ENCODE results near the gene TRERF1.

TRERF1 gene

DNA sequence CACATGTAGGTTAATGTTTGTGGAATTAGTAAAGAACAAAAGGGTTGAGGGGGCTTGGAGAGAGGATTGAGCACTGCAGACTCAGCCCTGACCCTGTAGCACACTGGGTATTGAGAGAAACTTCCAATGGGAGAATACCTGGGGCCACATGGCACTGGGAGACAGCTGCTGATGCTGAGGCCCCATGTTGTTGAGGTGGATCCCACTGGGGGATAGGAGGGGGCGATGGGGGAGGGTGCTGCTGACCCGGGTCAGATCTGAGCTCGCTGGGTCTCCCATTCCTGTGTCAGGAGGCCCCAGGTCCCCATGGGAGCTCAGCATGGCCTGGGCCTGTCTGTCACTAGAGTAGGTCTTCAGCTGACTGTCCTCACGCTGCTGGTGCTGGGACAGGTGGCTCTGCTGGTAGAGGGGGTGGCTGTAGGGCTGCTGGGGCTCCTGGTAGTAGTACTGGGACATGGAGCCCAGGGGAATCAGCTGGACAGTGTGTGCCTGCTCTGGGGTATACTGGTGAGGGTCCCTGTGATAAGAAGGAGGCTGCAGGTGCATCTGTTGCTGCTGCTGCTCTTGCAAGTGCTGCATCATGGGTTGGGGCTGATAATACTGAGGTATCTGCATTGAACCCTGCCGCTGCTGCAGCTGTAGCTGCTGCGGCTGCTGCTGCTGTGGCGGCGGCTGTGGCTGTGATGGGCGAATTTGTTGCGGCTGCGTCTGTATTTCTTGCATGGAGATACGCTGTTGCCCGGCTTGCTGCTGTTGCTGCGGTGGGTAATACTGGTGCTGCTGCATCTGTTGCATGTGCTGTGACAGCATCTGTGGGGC, 183.5 kb downstream of the TRERF1 start:
- H3K4me1 Mint-ChIP-seq (ENCODE audit: low read depth), result peaks cover 8% of the 10 kb centered on the region
- H3K4me3 Mint-ChIP-seq, result no peak overlapping the region
- no peak overlapping the region for H3K27ac Mint-ChIP-seq

DNA sequence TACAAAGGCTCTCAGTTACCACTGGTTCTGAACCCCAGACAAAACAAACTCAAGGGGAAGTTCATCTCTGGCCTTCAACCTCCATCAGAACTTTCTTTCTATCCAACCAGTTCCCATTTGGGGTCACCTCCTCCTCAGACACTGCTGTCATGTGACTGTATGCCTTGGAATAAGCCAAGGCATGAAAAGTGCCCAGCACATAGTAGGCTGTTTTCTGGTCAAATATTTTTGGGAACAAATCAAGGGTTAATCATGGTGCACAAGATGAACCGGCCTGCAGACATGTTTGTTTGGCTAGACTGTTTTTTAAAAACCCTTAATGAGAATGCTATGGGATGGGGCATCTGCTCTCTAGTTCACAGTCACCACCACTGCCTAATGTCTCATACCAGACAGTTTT, 185.2 kb downstream of the TRERF1 start:
- Mint-ChIP-seq H3K36me3 (ENCODE audit: low read depth) (peaks cover 17% of the 10 kb centered on the region), H3K4me1 (ENCODE audit: low read depth) (peaks cover 8% of the 10 kb centered on the region), H3K4me3 (no peak overlapping the region), H3K27me3 (ENCODE audit: low read depth) (no peaks in the 10 kb centered on the region), H3K9me3 (no peaks in the 10 kb centered on the region), H3K27ac (no peak overlapping the region)
- no peak for DNase-seq (ENCODE audit: low spot score)

More for the DNA sequence above, 183.5 kb downstream of the TRERF1 start:
- Mint-ChIP-seq H3K36me3 (ENCODE audit: low read depth) (peaks cover 17% of the 10 kb centered on the region), H3K9me3 (no peaks in the 10 kb centered on the region), H3K27me3 (ENCODE audit: low read depth) (no peaks in the 10 kb centered on the region)
- no peak for DNase-seq (ENCODE audit: low spot score)

DNA sequence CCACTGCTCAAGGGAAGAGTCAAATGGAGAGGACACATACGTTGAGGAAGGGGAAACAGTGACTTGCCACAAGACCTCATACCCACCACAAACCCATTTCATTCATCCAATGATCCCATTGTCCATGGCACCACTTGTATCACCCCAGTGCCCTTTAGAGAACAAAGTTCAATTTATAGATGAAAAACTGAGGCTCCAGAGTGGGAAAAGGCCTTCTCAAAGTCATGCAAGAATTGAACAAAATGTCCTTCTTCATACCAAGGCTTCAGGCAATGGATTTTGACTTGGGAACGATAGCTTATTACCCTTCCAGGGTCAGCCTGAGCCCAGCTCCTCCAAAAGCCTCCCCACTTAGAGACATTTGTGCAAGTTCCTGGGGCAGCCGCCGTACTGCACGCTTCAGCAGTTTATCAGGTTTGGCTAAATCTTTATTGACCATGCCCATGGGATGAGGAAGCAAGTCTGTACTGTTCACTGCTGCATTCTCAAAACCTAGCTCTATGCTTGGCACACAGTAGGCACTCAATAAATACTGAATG, 186.8 kb downstream of the TRERF1 start:
- H3K4me1 Mint-ChIP-seq (ENCODE audit: low read depth), result peaks cover 8% of the 10 kb centered on the region
- no peaks in the 10 kb centered on the region for H3K9me3 Mint-ChIP-seq
- H3K4me3 Mint-ChIP-seq, result no peak overlapping the region
- no peaks in the 10 kb centered on the region for H3K27me3 Mint-ChIP-seq (ENCODE audit: low read depth)
- peaks cover 17% of the 10 kb centered on the region for H3K36me3 Mint-ChIP-seq (ENCODE audit: low read depth)
- H3K27ac Mint-ChIP-seq, result no peak overlapping the region
- DNase-seq (ENCODE audit: low spot score), result no peak

DNA sequence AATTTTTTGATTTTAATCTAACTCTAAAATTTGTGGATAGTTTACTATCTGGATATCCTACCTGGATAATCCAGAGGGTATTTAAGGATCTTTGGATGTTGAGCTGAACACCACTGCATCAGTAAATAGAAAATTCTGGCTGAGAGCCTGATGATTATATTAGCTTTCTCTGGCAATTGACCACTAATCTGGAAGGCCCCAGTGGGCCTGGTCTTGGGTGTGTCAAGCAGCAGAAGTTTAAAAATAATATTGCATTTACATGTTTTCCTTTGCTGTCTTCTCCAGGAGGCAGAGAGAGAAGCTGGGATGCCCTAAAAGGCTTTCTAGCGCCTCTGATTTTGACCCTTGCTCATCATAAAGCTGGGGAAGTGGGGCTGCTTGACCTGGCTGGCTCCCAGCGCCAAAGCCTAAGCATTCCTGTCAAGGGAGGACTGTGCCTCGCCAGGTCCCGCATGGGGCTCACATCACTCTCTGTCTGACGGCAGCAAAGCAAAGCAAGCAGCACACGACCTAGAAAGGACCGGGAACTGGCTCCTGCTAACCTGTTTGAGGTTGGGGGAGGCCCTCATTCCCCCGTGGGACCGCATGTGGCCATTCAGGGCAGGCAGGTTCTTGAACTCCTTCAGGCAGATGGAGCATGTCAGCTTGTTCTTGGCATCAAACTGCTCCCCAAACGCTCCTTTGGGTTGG, 187.4 kb downstream of the TRERF1 start:
- no peaks in the 10 kb centered on the region for H3K27me3 Mint-ChIP-seq (ENCODE audit: low read depth)
- H3K36me3 Mint-ChIP-seq (ENCODE audit: low read depth), result peaks cover 14% of the 10 kb centered on the region
- no peak for DNase-seq (ENCODE audit: low spot score)
- H3K9me3 Mint-ChIP-seq, result no peaks in the 10 kb centered on the region
- H3K4me3 Mint-ChIP-seq, result no peak overlapping the region
- no peak overlapping the region for H3K27ac Mint-ChIP-seq
- peaks cover 3% of the 10 kb centered on the region for H3K4me1 Mint-ChIP-seq (ENCODE audit: low read depth)

DNA sequence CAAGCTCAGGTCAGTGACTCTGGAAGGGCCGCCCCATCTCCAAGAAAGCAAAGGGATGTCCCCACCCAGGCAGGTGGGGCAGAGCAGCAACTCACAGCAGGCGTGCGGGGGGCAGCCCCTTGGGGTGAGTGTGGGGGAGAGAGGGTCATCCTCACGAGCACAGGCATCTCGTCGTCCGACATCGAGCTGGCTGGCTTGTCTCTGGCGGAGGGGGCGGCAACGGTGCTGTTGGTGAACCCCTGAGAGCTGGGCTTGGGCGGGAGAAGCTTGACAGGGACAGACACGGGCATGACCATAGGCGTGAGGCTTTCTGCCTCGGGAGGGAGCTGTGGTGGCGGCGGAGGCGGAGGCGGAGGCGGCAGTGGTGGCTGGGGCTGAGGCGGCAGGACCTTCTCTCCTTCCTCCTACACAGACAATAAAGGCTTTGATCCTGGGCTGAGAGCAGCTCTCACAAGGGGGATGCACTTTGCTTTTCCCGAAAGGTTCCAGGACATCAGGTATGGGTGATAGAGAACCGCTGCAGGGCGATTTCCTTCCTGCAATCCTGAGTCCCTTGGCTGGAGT, 188.5 kb downstream of the TRERF1 start:
- no peak for DNase-seq (ENCODE audit: low spot score)
- Mint-ChIP-seq H3K4me1 (ENCODE audit: low read depth) (peaks cover 3% of the 10 kb centered on the region), H3K4me3 (no peak overlapping the region), H3K27me3 (ENCODE audit: low read depth) (no peaks in the 10 kb centered on the region), H3K36me3 (ENCODE audit: low read depth) (peaks cover 10% of the 10 kb centered on the region), H3K27ac (no peak overlapping the region), H3K9me3 (no peaks in the 10 kb centered on the region)

DNA sequence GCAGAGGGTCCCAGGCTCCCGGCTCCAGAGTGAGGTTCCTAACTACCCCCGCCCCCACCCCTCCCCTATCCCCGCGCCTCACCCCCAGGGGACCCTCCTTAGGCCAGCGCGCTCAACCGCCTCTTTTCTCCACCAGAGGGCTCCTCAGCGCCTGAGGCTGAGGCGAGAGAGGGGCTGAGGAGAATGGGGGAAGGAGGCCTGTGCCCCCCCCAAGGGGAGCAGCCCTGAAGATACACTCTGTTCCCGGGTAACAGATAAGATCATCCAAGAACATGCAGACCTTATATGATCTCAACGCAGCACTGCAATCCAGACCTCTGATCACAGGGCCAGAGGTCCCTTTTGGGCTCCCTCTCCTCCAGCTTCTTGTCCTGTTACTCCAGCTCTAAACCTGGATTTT, 190.8 kb downstream of the TRERF1 start:
- Mint-ChIP-seq H3K4me1 (ENCODE audit: low read depth) (peaks cover 3% of the 10 kb centered on the region), H3K36me3 (ENCODE audit: low read depth) (peaks cover 12% of the 10 kb centered on the region), H3K9me3 (no peaks in the 10 kb centered on the region), H3K27me3 (ENCODE audit: low read depth) (no peaks in the 10 kb centered on the region), H3K4me3 (no peak overlapping the region), H3K27ac (no peak overlapping the region)
- no peak for DNase-seq (ENCODE audit: low spot score)

DNA sequence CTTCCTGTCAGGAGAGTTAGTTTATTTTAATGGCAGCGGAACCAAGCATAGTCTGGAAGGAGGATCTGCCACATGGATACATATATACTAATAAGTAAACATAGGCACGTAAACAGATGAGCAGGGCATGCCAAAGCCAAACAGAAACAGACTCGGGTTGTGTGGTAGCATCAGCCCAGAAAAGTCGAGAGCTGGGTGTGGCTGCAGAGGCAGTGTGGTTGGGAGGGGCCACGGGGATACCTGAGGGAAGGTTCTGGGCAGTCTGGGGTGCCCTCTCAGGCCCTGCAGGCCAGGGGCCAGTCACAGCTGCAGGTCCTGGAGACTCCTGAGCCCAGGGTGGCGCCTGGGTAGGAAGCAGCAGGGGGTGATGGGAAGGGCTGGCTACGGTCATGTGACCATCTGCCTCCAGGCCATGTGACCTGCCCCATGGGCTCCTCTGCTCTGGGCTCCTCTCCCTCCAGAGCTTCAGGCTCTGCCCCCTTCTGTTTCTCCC, 191.3 kb downstream of the TRERF1 start:
- no peak for DNase-seq (ENCODE audit: low spot score)
- Mint-ChIP-seq H3K36me3 (ENCODE audit: low read depth) (peaks cover 18% of the 10 kb centered on the region), H3K9me3 (no peaks in the 10 kb centered on the region), H3K27ac (no peak overlapping the region), H3K4me3 (no peak overlapping the region), H3K27me3 (ENCODE audit: low read depth) (no peaks in the 10 kb centered on the region), H3K4me1 (ENCODE audit: low read depth) (peaks cover 3% of the 10 kb centered on the region)

DNA sequence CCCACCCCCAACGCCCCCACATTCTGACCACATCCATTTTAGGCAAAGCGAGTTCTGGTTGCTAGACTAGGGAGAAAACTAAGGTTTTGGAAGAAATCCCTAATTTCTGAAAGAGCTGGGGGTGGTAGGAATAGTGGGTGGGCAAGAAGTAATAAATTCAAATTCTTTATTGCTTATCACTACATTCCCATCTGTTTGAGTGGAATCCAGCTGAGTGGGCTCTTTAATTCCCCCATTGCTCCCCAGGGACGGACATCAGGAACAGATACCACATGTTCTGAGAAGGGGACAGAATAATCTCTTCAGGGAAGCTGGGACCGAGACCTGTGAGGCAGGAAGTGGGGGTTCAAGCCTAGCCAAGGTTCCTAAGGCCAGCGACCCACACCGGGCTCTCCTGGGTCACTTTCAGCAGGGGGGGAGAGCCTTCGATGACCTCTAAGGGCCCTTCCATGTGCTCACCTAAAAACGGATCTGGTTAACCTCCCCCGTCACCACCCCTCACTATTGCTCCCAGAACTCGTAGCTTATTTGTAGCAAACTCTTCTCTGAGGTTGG, 191.8 kb downstream of the TRERF1 start:
- H3K27ac Mint-ChIP-seq, result no peak overlapping the region
- no peak for DNase-seq (ENCODE audit: low spot score)
- peaks cover 3% of the 10 kb centered on the region for H3K4me1 Mint-ChIP-seq (ENCODE audit: low read depth)
- H3K9me3 Mint-ChIP-seq, result no peaks in the 10 kb centered on the region
- no peaks in the 10 kb centered on the region for H3K27me3 Mint-ChIP-seq (ENCODE audit: low read depth)
- H3K4me3 Mint-ChIP-seq, result no peak overlapping the region
- H3K36me3 Mint-ChIP-seq (ENCODE audit: low read depth), result peaks cover 21% of the 10 kb centered on the region

DNA sequence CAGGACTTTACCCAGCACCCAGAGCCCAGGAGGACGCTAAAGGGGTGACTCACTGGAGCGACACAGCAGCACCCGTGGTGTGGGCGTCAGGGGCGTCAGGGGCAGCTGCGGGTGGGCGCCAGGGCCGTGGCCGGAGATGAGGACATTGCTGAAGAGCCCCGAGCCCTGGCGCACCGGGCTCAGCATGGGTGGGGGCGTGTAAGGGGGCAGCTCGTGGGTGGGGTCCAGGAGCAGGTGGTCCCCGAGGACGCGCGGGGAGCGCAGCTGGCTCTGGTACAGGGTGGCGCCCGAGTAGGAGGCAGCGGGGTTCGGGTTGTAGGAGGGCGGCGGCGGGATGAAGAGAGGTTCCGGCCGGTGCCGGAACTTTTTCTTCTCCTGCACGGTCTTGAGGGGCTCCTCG, 192.4 kb downstream of the TRERF1 start:
- no peak for DNase-seq (ENCODE audit: low spot score)
- Mint-ChIP-seq H3K36me3 (ENCODE audit: low read depth) (peaks cover 26% of the 10 kb centered on the region), H3K9me3 (no peaks in the 10 kb centered on the region), H3K27ac (no peak overlapping the region), H3K27me3 (ENCODE audit: low read depth) (no peaks in the 10 kb centered on the region), H3K4me3 (no peak overlapping the region), H3K4me1 (ENCODE audit: low read depth) (peaks cover 3% of the 10 kb centered on the region)

DNA sequence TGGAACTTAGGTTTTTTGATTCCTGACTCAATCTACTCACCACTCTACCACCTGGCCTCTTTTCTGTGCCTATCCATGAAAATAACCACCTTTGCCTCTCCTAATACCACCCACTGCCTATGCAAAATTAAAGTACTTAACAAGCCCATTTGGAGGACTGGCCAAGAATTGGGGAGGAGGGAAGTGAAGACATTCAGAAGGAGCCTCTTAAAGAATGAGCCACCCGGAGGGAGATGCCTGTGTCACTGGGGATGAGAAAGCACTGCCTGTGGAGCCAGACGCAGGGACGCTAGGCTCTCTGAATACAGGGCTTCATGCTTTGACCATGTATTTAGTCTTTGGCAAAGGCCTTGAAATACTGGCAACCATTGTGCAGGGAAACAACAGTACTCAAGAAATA, 194.1 kb downstream of the TRERF1 start:
- H3K9me3 Mint-ChIP-seq, result no peaks in the 10 kb centered on the region
- H3K36me3 Mint-ChIP-seq (ENCODE audit: low read depth), result peaks cover 30% of the 10 kb centered on the region
- peaks cover 3% of the 10 kb centered on the region for H3K4me1 Mint-ChIP-seq (ENCODE audit: low read depth)
- H3K4me3 Mint-ChIP-seq, result no peak overlapping the region
- no peaks in the 10 kb centered on the region for H3K27me3 Mint-ChIP-seq (ENCODE audit: low read depth)
- no peak for DNase-seq (ENCODE audit: low spot score)
- no peak overlapping the region for H3K27ac Mint-ChIP-seq

DNA sequence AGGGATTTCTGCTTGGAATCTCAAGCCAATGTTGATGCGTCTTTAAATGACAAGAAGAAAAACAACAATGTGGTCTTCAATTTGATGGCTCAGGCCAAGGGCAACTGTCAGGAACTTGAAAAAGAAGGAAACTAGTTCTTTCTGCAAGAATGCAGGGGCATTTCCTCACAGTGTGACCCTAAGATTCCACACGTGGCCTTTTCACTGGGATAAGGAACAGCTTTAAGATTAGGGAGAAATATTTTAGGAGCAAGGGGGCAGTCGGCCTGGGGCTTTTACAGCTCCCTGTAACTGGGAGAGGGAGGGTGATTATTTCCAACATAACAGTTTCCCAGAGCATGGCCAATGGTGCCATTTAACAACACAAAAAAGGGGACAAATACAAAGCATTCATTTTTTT, 194.7 kb downstream of the TRERF1 start:
- no peak for DNase-seq (ENCODE audit: low spot score)
- Mint-ChIP-seq H3K36me3 (ENCODE audit: low read depth) (peaks cover 35% of the 10 kb centered on the region), H3K27ac (no peak overlapping the region), H3K27me3 (ENCODE audit: low read depth) (no peaks in the 10 kb centered on the region), H3K9me3 (no peaks in the 10 kb centered on the region), H3K4me1 (ENCODE audit: low read depth) (peaks cover 3% of the 10 kb centered on the region), H3K4me3 (no peak overlapping the region)

DNA sequence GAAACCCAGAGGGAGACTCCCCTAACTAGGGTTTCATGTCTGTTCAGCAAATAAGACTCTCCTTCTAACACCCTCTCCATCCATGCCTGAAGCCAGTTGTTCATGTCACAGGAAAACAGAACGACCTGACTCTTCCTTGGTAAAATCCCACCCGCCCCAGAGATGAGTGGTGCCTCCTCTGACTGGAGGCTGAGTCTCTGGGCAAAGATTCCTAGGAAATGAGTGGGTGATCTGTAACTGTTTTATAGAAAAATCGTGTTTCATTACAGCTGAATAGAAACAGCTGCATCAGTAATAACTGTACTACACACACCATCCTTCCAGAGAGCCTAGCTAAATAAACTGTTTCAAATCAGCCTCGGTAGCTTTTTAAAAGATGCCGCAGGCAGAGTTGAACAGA, 196.7 kb downstream of the TRERF1 start:
- DNase-seq (ENCODE audit: low spot score), result no peak
- Mint-ChIP-seq H3K4me1 (ENCODE audit: low read depth) (no peaks in the 10 kb centered on the region), H3K27ac (no peak overlapping the region), H3K9me3 (no peaks in the 10 kb centered on the region), H3K4me3 (no peak overlapping the region), H3K27me3 (ENCODE audit: low read depth) (no peaks in the 10 kb centered on the region), H3K36me3 (ENCODE audit: low read depth) (peaks cover 39% of the 10 kb centered on the region)

DNA sequence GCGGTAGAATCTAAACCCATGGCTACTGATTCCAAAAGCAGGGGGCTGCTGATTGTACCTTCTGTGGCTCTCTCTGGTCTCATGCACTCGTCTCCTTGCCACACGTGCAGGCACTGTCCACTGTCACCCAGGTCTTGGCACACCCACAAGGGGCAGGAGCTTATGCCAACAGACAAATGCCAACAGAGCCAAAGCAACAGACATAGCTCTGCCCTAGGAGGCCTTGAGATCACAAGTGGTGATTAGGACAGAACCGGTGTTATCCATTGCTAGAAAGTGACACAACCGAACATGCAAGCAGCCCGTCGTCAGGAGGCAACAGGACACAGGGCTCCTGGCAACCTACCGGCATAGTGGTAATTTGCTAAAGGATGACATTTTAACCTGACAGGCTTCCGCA, 197.2 kb downstream of the TRERF1 start:
- Mint-ChIP-seq H3K36me3 (ENCODE audit: low read depth) (peaks cover 41% of the 10 kb centered on the region), H3K27ac (no peak overlapping the region), H3K4me3 (no peak overlapping the region), H3K9me3 (no peaks in the 10 kb centered on the region), H3K27me3 (ENCODE audit: low read depth) (no peaks in the 10 kb centered on the region), H3K4me1 (ENCODE audit: low read depth) (no peaks in the 10 kb centered on the region)
- DNase-seq (ENCODE audit: low spot score), result no peak

Data from T-helper 2 cell treated with Interferon-gamma antibody and Interleukin-4, amounts not matched to agents 5 μg/mL and 100 μg/mL, for 36 hours (primary cell).